HCT116 (cell line): ENCODE data around the gene TRAF3. TPM values are rescaled to one million over a fixed set of nuclear protein-coding genes. Genes with fewer than 3 reads are reported as not detected.

Experiments used
- ATAC-seq: fragments of 200-7000 bp; cut with Tn5 transposase; 2 replicates; pipeline ENCODE4 v1.9.1; 2020; ENCODE audit warnings: mild to moderate bottlenecking, moderate library complexity
- BruUV-seq: library from RNA; stranded (reverse); fragments of 400-500 nt; replicated peaks from 2 replicates; lab custom pipeline; 2021; lab: Mats Ljungman, UMichigan
- CTCF ChIA-PET: fragments of 300-600 bp; sonication (Branson Sonifier 250); formaldehyde crosslinking; loops from one replicate; lab custom pipeline; 2021; ENCODE audit warnings: antibody characterized with exemption; lab: Charles Lee
- POLR2A ChIA-PET: fragments of 300-600, 350-600 bp; sonication (Branson Sonifier 250); formaldehyde crosslinking; loops from one replicate; lab custom pipeline; 2021; ENCODE audit warnings: antibody characterized with exemption; lab: Charles Lee
- RAD21 ChIA-PET, 2 experiments: fragments of 300-600 bp; sonication (Branson Sonifier 250); formaldehyde crosslinking; loops; one replicate each; lab custom pipeline; 2023; ENCODE audit warnings: low total read pairs in 2 of 2; ENCODE audit not compliant: uncharacterized antibody in 2 of 2, unreplicated experiment in 2 of 2, low non-redundant PET in 1 of 2; lab: Charles Lee
- DNase-seq: peaks from one replicate; pipeline ENCODE4 v3.0.0-alpha.2; 2010; ENCODE audit warnings: low read depth, low spot score
- H2AFZ ChIP-seq: fragments of 200-600 bp; shearing (Covaris generic), sonication (generic); 2 replicates; pipeline ENCODE4 v1.6.1; 2017; ENCODE audit warnings: low read depth, mixed run types, mixed read lengths, antibody characterized with exemption, low read length; ENCODE audit not compliant: poor library complexity, severe bottlenecking
- H3K27ac ChIP-seq: 2 replicates; pipeline ENCODE4 v1.5.1; 2012; ENCODE audit warnings: low read depth, low read length
- H3K27me3 ChIP-seq: fragments of 200-600 bp; sonication (generic); 2 replicates; pipeline ENCODE4 v1.6.1; 2016; ENCODE audit warnings: mixed run types, low read length, mixed read lengths; ENCODE audit not compliant: insufficient read depth
- H3K36me3 ChIP-seq, 2 experiments: fragments of 200-500 bp in 1 of 2; fragments of 200-600 bp in 1 of 2; sonication (Bioruptor generic) in 1 of 2; sonication (generic) in 1 of 2; 2 replicates each; pipeline versions ENCODE4 v1.5.1 to v1.6.1; 2014 to 2016; ENCODE audit warnings: low read length in 2 of 2, inconsistent platforms in 1 of 2, mixed read lengths in 1 of 2, mixed run types in 1 of 2; ENCODE audit not compliant: insufficient read depth in 2 of 2, control insufficient read depth in 1 of 2
- H3K4me1 ChIP-seq, 2 experiments: fragments of 200-600 bp in 1 of 2; sonication (generic) in 1 of 2; 2 replicates each; pipeline versions ENCODE4 v1.5.1 to v1.6.1; 2012 to 2017; ENCODE audit warnings: low read length in 2 of 2, inconsistent platforms in 1 of 2, mild to moderate bottlenecking in 1 of 2, mixed read lengths in 1 of 2, mixed run types in 1 of 2, moderate library complexity in 1 of 2; ENCODE audit not compliant: insufficient read depth in 2 of 2, control insufficient read depth in 1 of 2
- H3K4me2 ChIP-seq: fragments of 200-600 bp; sonication (generic); 2 replicates; pipeline ENCODE4 v1.6.1; 2017; ENCODE audit warnings: mixed run types, low read length, mixed read lengths
- H3K4me3 ChIP-seq, 2 experiments: fragments of 200-600 bp in 1 of 2; sonication (generic) in 1 of 2; replicated peaks in 1 of 2; 2 replicates each; pipeline ENCODE4 v1.5.1; 2011 to 2016; ENCODE audit warnings: low read length in 2 of 2, control low read depth in 1 of 2, low read depth in 1 of 2, mild to moderate bottlenecking in 1 of 2, mixed read lengths in 1 of 2, mixed run types in 1 of 2
- H3K79me2 ChIP-seq: fragments of 200-600 bp; sonication (generic); 2 replicates; pipeline ENCODE4 v1.6.1; 2017; ENCODE audit warnings: mild to moderate bottlenecking, mixed run types, low read length, moderate library complexity, mixed read lengths; ENCODE audit not compliant: insufficient read depth
- H3K9ac ChIP-seq: fragments of 200-600 bp; sonication (generic); 2 replicates; pipeline ENCODE4 v1.6.1; 2016; ENCODE audit warnings: low read length, mixed read lengths
- H3K9me2 ChIP-seq: fragments of 200-600 bp; sonication (generic), shearing (Covaris generic); 2 replicates; pipeline ENCODE4 v1.6.1; 2017; ENCODE audit warnings: mixed run types, mild to moderate bottlenecking, moderate library complexity; ENCODE audit not compliant: insufficient read depth
- H3K9me3 ChIP-seq, 2 experiments: fragments of 200-500 bp in 1 of 2; fragments of 200-600 bp in 1 of 2; sonication (Bioruptor generic) in 1 of 2; sonication (generic) in 1 of 2; 2 replicates each; pipeline ENCODE4 v1.6.1; 2014 to 2017; ENCODE audit warnings: low read length in 2 of 2, mixed read lengths in 2 of 2, inconsistent platforms in 1 of 2, low read depth in 1 of 2, mild to moderate bottlenecking in 1 of 2, mixed run types in 1 of 2, moderate library complexity in 1 of 2; ENCODE audit not compliant: control insufficient read depth in 1 of 2, insufficient read depth in 1 of 2
- H4K20me1 ChIP-seq: fragments of 200-600 bp; sonication (generic), shearing (Covaris generic); 2 replicates; pipeline ENCODE4 v1.6.1; 2017; ENCODE audit warnings: mixed run types, mild to moderate bottlenecking, moderate library complexity; ENCODE audit not compliant: insufficient read depth
- CTCF ChIP-seq, 3 experiments: fragments of 200-600 bp in 1 of 3; sonication (generic) in 1 of 3; IDR thresholded peaks in 2 of 3; conservative IDR thresholded peaks in 1 of 3; 2 replicates each; pipeline ENCODE4 v1.5.1; 2012 to 2017; ENCODE audit warnings: low read depth in 2 of 3, low read length in 2 of 3, antibody characterized with exemption in 1 of 3, borderline replicate concordance in 1 of 3, control low read depth in 1 of 3, mild to moderate bottlenecking in 1 of 3, mixed read lengths in 1 of 3, mixed run types in 1 of 3, moderate library complexity in 1 of 3; ENCODE audit not compliant: insufficient read depth in 1 of 3
- EGR1 ChIP-seq: IDR thresholded peaks from 2 replicates; pipeline ENCODE4 v1.6.1; 2012; ENCODE audit warnings: low read depth
- ELF1 ChIP-seq: IDR thresholded peaks from 2 replicates; pipeline ENCODE4 v1.6.1; 2012; ENCODE audit warnings: low read depth, borderline replicate concordance
- EZH2 ChIP-seq: fragments of 200-600 bp; sonication (generic); IDR thresholded peaks from 2 replicates; pipeline ENCODE4 v1.6.1; 2017; ENCODE audit warnings: antibody characterized with exemption, mixed run types
- EZH2phosphoT487 ChIP-seq: fragments of 200-600 bp; IDR thresholded peaks from 2 replicates; pipeline ENCODE4 v1.6.1; 2018; ENCODE audit warnings: antibody characterized with exemption, borderline replicate concordance
- FOSL1 ChIP-seq: IDR thresholded peaks from 2 replicates; pipeline ENCODE4 v1.6.1; 2012; ENCODE audit warnings: low read depth
- JUND ChIP-seq: IDR thresholded peaks from 2 replicates; pipeline ENCODE4 v1.6.1; 2012
- POLR2A ChIP-seq: IDR thresholded peaks from 2 replicates; pipeline ENCODE4 v1.7.0; 2011; ENCODE audit warnings: borderline replicate concordance; ENCODE audit not compliant: insufficient read depth, insufficient read length; ENCODE audit errors: extremely low read depth
- RAD21 ChIP-seq: IDR thresholded peaks from 2 replicates; pipeline ENCODE4 v1.6.1; 2012; ENCODE audit warnings: low read depth, mild to moderate bottlenecking
- SIN3A ChIP-seq: IDR thresholded peaks from 2 replicates; pipeline ENCODE4 v1.6.1; 2012; ENCODE audit warnings: low read depth
- TCF7L2 ChIP-seq: IDR thresholded peaks from 2 replicates; pipeline ENCODE4 v1.7.0; 2011; ENCODE audit warnings: borderline replicate concordance, inconsistent platforms; ENCODE audit not compliant: insufficient read depth, insufficient read length; ENCODE audit errors: extremely low read depth
- YY1 ChIP-seq: IDR thresholded peaks from 2 replicates; pipeline ENCODE4 v1.6.1; 2011; ENCODE audit warnings: low read length, low read depth, moderate library complexity, mild to moderate bottlenecking; ENCODE audit not compliant: insufficient replicate concordance; ENCODE audit errors: extremely low read depth
- intact Hi-C: fragments of 100-400 bp; cut with micrococcal nuclease; formaldehyde crosslinking; loops from 2 replicates; pipeline ENCODE4 v1.10.0; 2022
- total RNA-seq: library from RNA; stranded (reverse); gene quantifications from one replicate; pipeline ENCODE4 v1.2.1, GENCODE V29; 2021; ENCODE audit not compliant: unreplicated experiment

TRAF3 gene
- total RNA-seq, 1 experiment from 2014 or later: 32.1 TPM

- Histone ChIP-seq H3K4me2 (no peak overlapping the region), H3K79me2 (no peaks in the 10 kb centered on the region), H3K36me3 (peaks cover 20 to 32% of the 10 kb centered on the region in 2 experiments), H3K9me2 (no peaks in the 10 kb centered on the region), H4K20me1 (no peaks in the 10 kb centered on the region), H3K9me3 (no peaks in the 10 kb centered on the region), H3K27ac (no peak overlapping the region), H3K4me1 (no peaks in the 10 kb centered on the region), H2AFZ (no peak overlapping the region), H3K27me3 (no peaks in the 10 kb centered on the region), H3K9ac (no peak overlapping the region), H3K4me3 (no peak overlapping the region)
- ChIA-PET RAD21 (no interaction called here), CTCF (no interaction called here), POLR2A (no interaction called here)
- ATAC-seq (no peak), DNase-seq (no peak)
- intact Hi-C loops: no loop called here
- BruUV-seq: no TSS peak
- TF ChIP-seq FOSL1: no peak
- no peak for TF ChIP-seq JUND
- TF ChIP-seq TCF7L2: no peak
- TF ChIP-seq CTCF (IDR thresholded peaks at IDR 0.05 in 2 of 3, conservative IDR thresholded peaks at IDR 0.05 in 1 of 3; ENCODE audit: borderline replicate concordance in 1 of 3, insufficient read depth in 1 of 3, low read depth in 2 of 3, low read length in 2 of 3): no peak
- no peak for TF ChIP-seq POLR2A
- no peak for TF ChIP-seq YY1
- no peak for TF ChIP-seq EGR1
- no peak for TF ChIP-seq ELF1
- TF ChIP-seq SIN3A: no peak
- no peak for TF ChIP-seq EZH2phosphoT487
- TF ChIP-seq RAD21: no peak
- TF ChIP-seq EZH2: no peak
Observed at GRCh38 chr14:102941419-102942011, 164.3 kb downstream of the TRAF3 start.
